ENCODE results near the gene CHSY1.

DNA sequence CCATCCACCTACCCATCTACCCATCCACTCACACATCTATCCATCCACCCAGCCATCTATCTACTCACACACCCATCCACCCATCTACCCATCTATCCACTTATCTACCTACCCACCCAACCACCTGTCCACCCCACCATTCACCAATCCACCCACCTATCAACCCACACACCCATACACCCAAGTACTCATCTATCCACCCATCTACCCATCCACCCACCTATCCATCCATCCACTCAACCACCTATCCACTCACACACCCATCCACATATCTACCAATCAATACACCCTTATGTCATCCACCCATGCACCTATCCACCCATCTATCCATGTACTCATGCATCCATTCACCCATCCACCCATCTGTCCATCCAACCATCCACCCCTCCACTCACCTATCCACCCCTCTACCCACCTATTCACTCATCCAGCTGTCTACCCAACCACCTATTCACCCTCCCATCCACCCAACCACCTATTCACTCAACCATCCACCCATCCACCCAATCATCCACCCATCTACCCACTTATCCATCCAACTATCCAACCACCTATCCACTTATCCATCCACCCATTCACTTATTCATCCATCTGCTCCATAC, 109.8 kb downstream of the CHSY1 start:
- TF ChIP-seq, protein P1, sequence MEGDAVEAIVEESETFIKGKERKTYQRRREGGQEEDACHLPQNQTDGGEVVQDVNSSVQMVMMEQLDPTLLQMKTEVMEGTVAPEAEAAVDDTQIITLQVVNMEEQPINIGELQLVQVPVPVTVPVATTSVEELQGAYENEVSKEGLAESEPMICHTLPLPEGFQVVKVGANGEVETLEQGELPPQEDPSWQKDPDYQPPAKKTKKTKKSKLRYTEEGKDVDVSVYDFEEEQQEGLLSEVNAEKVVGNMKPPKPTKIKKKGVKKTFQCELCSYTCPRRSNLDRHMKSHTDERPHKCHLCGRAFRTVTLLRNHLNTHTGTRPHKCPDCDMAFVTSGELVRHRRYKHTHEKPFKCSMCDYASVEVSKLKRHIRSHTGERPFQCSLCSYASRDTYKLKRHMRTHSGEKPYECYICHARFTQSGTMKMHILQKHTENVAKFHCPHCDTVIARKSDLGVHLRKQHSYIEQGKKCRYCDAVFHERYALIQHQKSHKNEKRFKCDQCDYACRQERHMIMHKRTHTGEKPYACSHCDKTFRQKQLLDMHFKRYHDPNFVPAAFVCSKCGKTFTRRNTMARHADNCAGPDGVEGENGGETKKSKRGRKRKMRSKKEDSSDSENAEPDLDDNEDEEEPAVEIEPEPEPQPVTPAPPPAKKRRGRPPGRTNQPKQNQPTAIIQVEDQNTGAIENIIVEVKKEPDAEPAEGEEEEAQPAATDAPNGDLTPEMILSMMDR (IDR thresholded peaks at IDR 0.05): no peak
- no peak for TF ChIP-seq POLR2A (IDR thresholded peaks at IDR 0.05)

All from right lobe of liver (tissue), 4 donors.